Panc1 (cell line): Measurements from ENCODE around the gene SND1. TPM values are rescaled to one million over a fixed set of nuclear protein-coding genes. Genes with fewer than 3 reads are reported as not detected.

Experiments
- ATAC-seq: fragments of 200-7000 bp; cut with Tn5 transposase; 2 replicates; pipeline ENCODE4 v1.9.1; 2020; ENCODE audit warnings: mild to moderate bottlenecking, moderate library complexity
- BruUV-seq: library from RNA; stranded (reverse); fragments of 400-500 nt; replicated peaks from 2 replicates; lab custom pipeline; 2021; lab: Mats Ljungman, UMichigan
- CTCF ChIA-PET: fragments of 300-600 bp; sonication (Branson Sonifier 250); formaldehyde crosslinking; loops from one replicate; lab custom pipeline; 2022; ENCODE audit warnings: antibody characterized with exemption; lab: Charles Lee
- POLR2A ChIA-PET: fragments of 300-600 bp; sonication (Branson Sonifier 250); formaldehyde crosslinking; loops from one replicate; lab custom pipeline; 2022; ENCODE audit warnings: antibody characterized with exemption; lab: Charles Lee
- DNase-seq: peaks from one replicate; pipeline ENCODE4 v3.0.0-alpha.2; 2010; ENCODE audit warnings: low read depth, low spot score
- H3K27ac ChIP-seq: 2 replicates; pipeline ENCODE4 v1.5.1; 2011; ENCODE audit warnings: mild to moderate bottlenecking, low read length, inconsistent platforms
- H3K27me3 ChIP-seq: fragments of 200-500 bp; sonication (Bioruptor generic); 2 replicates; pipeline ENCODE4 v1.6.0; 2014; ENCODE audit warnings: low read length, inconsistent platforms; ENCODE audit not compliant: control insufficient read depth, insufficient read depth
- H3K36me3 ChIP-seq: fragments of 200-500 bp; sonication (Bioruptor generic); 2 replicates; pipeline ENCODE4 v1.5.1; 2014; ENCODE audit warnings: inconsistent platforms, mild to moderate bottlenecking, low read length, moderate library complexity; ENCODE audit not compliant: control insufficient read depth, insufficient read depth
- H3K4me1 ChIP-seq: 2 replicates; pipeline ENCODE4 v1.5.1; 2011; ENCODE audit warnings: inconsistent platforms, mild to moderate bottlenecking, low read length, moderate library complexity; ENCODE audit not compliant: control insufficient read depth, insufficient read depth
- H3K4me3 ChIP-seq, 2 experiments: 2 replicates each; pipeline ENCODE4 v1.5.1; 2011 to 2012; ENCODE audit warnings: low read depth in 2 of 2, low read length in 2 of 2, mild to moderate bottlenecking in 2 of 2, inconsistent platforms in 1 of 2, moderate library complexity in 1 of 2
- H3K9me3 ChIP-seq: fragments of 200-500 bp; sonication (Bioruptor generic); 2 replicates; pipeline ENCODE4 v1.5.1; 2014; ENCODE audit warnings: low read depth, mild to moderate bottlenecking, inconsistent platforms, low read length, moderate library complexity; ENCODE audit not compliant: control insufficient read depth, insufficient read depth
- POLR2AphosphoS5 ChIP-seq: IDR thresholded peaks from 2 replicates; pipeline ENCODE4 v1.6.1; 2012; ENCODE audit warnings: mild to moderate bottlenecking, low read depth, low read length, moderate library complexity
- SIN3A ChIP-seq: IDR thresholded peaks from 2 replicates; pipeline ENCODE4 v1.6.1; 2012; ENCODE audit warnings: low read depth, mild to moderate bottlenecking, low read length, moderate library complexity, borderline replicate concordance; ENCODE audit not compliant: insufficient read depth
- TCF7L2 ChIP-seq: IDR thresholded peaks from 2 replicates; pipeline ENCODE4 v1.6.1; 2011; ENCODE audit warnings: mild to moderate bottlenecking, low read depth, low read length, inconsistent platforms
- in situ Hi-C: cut with HindIII; loops from 2 replicates; pipeline ENCODE4 v1.10.0; 2016; ENCODE audit warnings: low sequenced_read_pairs, low pct_unique_long_range_greater_than_20kb
- intact Hi-C: fragments of 100-400 bp; cut with micrococcal nuclease; formaldehyde crosslinking; loops from one replicate; pipeline ENCODE4 v1.10.0; 2022; ENCODE audit not compliant: unreplicated experiment
- total RNA-seq: library from RNA; stranded (reverse); gene quantifications from one replicate; pipeline ENCODE4 v1.2.1, GENCODE V29; 2021; ENCODE audit not compliant: unreplicated experiment
- TF ChIP-seq, protein P1 (sequence below): fragments of 450-650 bp; IDR thresholded peaks from 2 replicates; pipeline ENCODE4 v1.5.1; 2017; ENCODE audit warnings: mild to moderate bottlenecking
- TF ChIP-seq, protein P2 (sequence below), 2 experiments: IDR thresholded peaks; 2 replicates each; pipeline ENCODE4 v1.6.1; 2011 to 2012; ENCODE audit warnings: low read depth in 2 of 2, control low read depth in 1 of 2, low read length in 1 of 2, mild to moderate bottlenecking in 1 of 2, moderate library complexity in 1 of 2; ENCODE audit not compliant: insufficient read depth in 1 of 2

Gene SND1
- total RNA-seq, 1 experiment from 2014 or later = 176 TPM

DNA sequence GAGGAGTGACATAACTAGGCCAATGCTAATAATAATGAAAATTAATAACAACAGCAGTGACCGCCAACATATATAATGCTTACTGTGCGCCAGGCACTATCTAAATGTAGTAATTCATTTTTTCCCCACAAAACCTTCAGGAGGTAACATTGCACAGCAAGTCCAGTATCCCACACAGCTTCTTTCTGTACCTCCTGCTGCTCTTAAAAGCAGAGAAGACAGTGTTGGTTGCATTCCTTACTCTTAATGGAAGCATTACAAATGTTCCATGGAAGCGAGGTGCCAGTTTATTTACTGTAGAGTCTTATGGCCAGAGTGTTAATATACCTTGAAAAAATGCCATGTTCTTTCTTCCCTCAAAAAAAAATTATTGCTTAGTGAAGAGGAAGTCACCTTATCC lies 211.1 kb downstream of the SND1 start:
- ChIA-PET POLR2A (no interaction called here), CTCF (no interaction called here)
- Histone ChIP-seq H3K27me3 (no peaks in the 10 kb centered on the region), H3K9me3 (no peaks in the 10 kb centered on the region), H3K4me3 (no peak overlapping the region), H3K36me3 (no peaks in the 10 kb centered on the region; the same call in 1 of the 2 replicates), H3K4me1 (no peaks in the 10 kb centered on the region), H3K27ac (no peak overlapping the region)
- DNase-seq (no peak), ATAC-seq (no peak)
- TF ChIP-seq TCF7L2 = no peak
- TF ChIP-seq, protein P1, sequence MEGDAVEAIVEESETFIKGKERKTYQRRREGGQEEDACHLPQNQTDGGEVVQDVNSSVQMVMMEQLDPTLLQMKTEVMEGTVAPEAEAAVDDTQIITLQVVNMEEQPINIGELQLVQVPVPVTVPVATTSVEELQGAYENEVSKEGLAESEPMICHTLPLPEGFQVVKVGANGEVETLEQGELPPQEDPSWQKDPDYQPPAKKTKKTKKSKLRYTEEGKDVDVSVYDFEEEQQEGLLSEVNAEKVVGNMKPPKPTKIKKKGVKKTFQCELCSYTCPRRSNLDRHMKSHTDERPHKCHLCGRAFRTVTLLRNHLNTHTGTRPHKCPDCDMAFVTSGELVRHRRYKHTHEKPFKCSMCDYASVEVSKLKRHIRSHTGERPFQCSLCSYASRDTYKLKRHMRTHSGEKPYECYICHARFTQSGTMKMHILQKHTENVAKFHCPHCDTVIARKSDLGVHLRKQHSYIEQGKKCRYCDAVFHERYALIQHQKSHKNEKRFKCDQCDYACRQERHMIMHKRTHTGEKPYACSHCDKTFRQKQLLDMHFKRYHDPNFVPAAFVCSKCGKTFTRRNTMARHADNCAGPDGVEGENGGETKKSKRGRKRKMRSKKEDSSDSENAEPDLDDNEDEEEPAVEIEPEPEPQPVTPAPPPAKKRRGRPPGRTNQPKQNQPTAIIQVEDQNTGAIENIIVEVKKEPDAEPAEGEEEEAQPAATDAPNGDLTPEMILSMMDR = no peak
- intact Hi-C loops = no loop called here
- in situ Hi-C loops = no loop called here
- no TSS peak for BruUV-seq

DNA sequence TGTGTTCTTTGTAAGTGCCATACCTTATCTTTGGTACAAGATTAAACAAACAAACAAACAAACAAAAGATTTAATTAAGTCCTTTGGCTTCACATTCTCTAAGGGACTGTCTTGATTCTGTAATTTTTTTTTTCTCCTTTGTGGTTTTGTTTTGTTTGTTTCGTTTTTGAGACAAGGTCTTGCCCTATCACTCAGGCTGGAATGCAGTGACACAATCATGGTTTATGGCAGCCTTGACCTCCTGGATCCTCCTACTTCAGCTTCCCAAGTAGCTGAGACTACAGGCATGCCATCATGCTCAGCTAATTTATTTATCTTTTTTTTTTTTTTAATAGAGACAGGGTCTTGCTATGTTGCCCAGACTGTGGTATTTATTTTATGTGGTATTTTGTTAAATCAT lies 213.5 kb downstream of the SND1 start:
- ChIA-PET POLR2A (interaction anchor here (0.6 kb wide), 1 partner anchor 37 kb away, joined by 3 read pairs; no protein-coding TSS in a partner anchor), CTCF (no interaction called here)
- Histone ChIP-seq H3K9me3 (no peaks in the 10 kb centered on the region), H3K4me1 (no peaks in the 10 kb centered on the region), H3K27ac (no peak overlapping the region), H3K36me3 (no peaks in the 10 kb centered on the region; the same call in 1 of the 2 replicates), H3K27me3 (no peaks in the 10 kb centered on the region), H3K4me3 (no peak overlapping the region)
- ATAC-seq (no peak), DNase-seq (no peak)
- TF ChIP-seq TCF7L2 (no peak), POLR2AphosphoS5 (no peak), SIN3A (no peak)
- TF ChIP-seq, protein P1 = no peak
- TF ChIP-seq, protein P2, sequence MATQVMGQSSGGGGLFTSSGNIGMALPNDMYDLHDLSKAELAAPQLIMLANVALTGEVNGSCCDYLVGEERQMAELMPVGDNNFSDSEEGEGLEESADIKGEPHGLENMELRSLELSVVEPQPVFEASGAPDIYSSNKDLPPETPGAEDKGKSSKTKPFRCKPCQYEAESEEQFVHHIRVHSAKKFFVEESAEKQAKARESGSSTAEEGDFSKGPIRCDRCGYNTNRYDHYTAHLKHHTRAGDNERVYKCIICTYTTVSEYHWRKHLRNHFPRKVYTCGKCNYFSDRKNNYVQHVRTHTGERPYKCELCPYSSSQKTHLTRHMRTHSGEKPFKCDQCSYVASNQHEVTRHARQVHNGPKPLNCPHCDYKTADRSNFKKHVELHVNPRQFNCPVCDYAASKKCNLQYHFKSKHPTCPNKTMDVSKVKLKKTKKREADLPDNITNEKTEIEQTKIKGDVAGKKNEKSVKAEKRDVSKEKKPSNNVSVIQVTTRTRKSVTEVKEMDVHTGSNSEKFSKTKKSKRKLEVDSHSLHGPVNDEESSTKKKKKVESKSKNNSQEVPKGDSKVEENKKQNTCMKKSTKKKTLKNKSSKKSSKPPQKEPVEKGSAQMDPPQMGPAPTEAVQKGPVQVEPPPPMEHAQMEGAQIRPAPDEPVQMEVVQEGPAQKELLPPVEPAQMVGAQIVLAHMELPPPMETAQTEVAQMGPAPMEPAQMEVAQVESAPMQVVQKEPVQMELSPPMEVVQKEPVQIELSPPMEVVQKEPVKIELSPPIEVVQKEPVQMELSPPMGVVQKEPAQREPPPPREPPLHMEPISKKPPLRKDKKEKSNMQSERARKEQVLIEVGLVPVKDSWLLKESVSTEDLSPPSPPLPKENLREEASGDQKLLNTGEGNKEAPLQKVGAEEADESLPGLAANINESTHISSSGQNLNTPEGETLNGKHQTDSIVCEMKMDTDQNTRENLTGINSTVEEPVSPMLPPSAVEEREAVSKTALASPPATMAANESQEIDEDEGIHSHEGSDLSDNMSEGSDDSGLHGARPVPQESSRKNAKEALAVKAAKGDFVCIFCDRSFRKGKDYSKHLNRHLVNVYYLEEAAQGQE (IDR thresholded peaks at IDR 0.05; ENCODE audit: insufficient read depth in 1 of 2, low read depth in 2 of 2, low read length in 1 of 2) = no peak
- in situ Hi-C loops (no loop called here), intact Hi-C loops (no loop called here)
- no TSS peak for BruUV-seq
